Nasal cavity respiratory epithelium epithelial cell of viscerocranial mucosa (primary cell): ENCODE data around the gene AP4B1. TPM values are rescaled to one million over a fixed set of nuclear protein-coding genes. Genes with fewer than 3 reads are reported as not detected.

Source experiments
- total RNA-seq: library from RNA; depleted of rRNA; stranded (reverse); fragments of >200 nt; gene quantifications from 2 replicates; pipeline ENCODE4 v1.2.3, GENCODE V29; 2014

AP4B1 gene
- 4.1 and 9.0 TPM in 2 replicates for total RNA-seq

DNA sequence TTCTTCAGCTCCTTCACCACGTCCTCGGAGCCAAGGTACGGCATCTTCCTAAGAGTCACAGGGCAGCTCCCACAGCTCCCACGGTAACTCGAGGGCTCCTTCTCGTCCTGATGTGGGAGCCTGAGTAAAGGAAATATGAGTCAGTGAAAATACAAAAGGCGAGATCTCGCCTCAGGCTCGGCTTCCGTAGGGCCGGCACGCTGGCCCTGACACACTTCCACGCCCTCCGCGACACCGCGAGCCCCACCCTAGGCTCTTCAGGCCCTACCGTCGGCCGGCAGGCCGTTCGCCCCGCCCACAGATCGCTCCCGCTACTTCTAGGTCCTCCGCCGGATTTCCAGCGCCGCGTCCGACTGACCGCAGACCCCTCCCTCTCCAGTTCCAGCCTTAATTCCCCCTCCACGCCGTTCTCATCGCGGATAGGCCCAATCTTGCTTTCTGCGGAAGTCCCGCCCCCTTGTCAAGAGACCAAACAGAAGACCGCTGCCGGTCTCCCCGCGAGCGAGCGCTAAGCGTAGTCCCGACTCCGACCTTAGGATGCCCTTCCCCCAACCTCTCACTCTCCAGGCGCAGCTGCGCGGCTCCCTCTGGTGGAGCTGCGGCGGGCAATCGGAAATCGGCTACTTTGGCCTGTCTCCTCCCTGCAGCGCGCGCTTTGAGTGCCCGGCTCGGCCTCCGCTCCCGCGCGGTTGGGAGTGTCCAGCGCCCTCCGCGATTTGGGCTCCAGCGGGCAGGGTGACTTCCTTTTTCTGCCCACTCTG, at the start of gene AP4B1, which contains the start of gene DCLRE1B:
Gene AP4B1, minus strand, starts transcription at position 126 of the 761 bp plus-strand sequence. Its CDS starts 82 bp downstream, at position 44.
Gene DCLRE1B, plus strand, starts transcription at position 653 of the 761 bp plus-strand sequence. CDS start 261 bp downstream, outside the sequence.

GRCh38 chr1:113928941-113929749, 24.5 kb upstream of the AP4B1 start, which contains the start of gene HIPK1:
TSS of gene HIPK1 (plus strand) at chr1:113929324.

GRCh38 chr1:113887402-113888175, 17.0 kb downstream of the AP4B1 start, which contains the start of gene BCL2L15:
TSS of gene BCL2L15 (minus strand) at chr1:113887581. CDS start at chr1:113887375, 206 bp downstream.

GRCh38 chr1:113871597-113872113, 32.9 kb downstream of the AP4B1 start, which contains the start of gene PTPN22:
TSS of gene PTPN22 (minus strand) at chr1:113871712.

Other genes with a start within 250 kb of the AP4B1 start
- gene PHTF1, start 145.3 kb downstream of the AP4B1 start, total RNA-seq: 7.5 and 9.4 TPM in 2 replicates
- 12.3 and 18.7 TPM in 2 replicates for gene RSBN1, start 92.3 kb downstream of the AP4B1 start, total RNA-seq
- gene PTPN22, start 33.1 kb downstream of the AP4B1 start, total RNA-seq: under 0.01 and 0.57 TPM in 2 replicates
- under 0.01 and 2.9 TPM in 2 replicates for gene BCL2L15, start 17.2 kb downstream of the AP4B1 start, total RNA-seq
- 1.0 and 2.3 TPM in 2 replicates for gene DCLRE1B, start 527 bp upstream of the AP4B1 start, total RNA-seq
- gene HIPK1, start 24.5 kb upstream of the AP4B1 start, total RNA-seq: 30.8 and 44.9 TPM in 2 replicates
- under 0.01 and 1.4 TPM in 2 replicates for gene OLFML3, start 74.7 kb upstream of the AP4B1 start, total RNA-seq
- gene SYT6, start 249.1 kb upstream of the AP4B1 start, total RNA-seq: not detected in 2 replicates